KOPT-K1 (cell line): ENCODE data around the gene SSNA1.
A peak's percentile ranks its signal among the peaks of the same experiment; 100 is the strongest.

Experiments
- H3K27ac ChIP-seq: fragments of 200-600 bp; sonication (generic); 2 replicates; pipeline ENCODE4 v1.5.1; 2016; ENCODE audit warnings: antibody characterized with exemption, mild to moderate bottlenecking, low read depth, low read length; ENCODE audit not compliant: poor library complexity, severe bottlenecking
- H3K36me3 ChIP-seq: fragments of 200-600 bp; sonication (generic); 2 replicates; pipeline ENCODE4 v1.5.1; 2017; ENCODE audit warnings: antibody characterized with exemption, mild to moderate bottlenecking, low read length, moderate library complexity; ENCODE audit not compliant: insufficient read depth
- H3K9me3 ChIP-seq: fragments of 200-600 bp; sonication (generic); 2 replicates; pipeline ENCODE4 v1.5.1; 2017; ENCODE audit warnings: antibody characterized with exemption, low read length, mild to moderate bottlenecking; ENCODE audit not compliant: insufficient read depth, poor library complexity, severe bottlenecking

SSNA1 gene

GRCh38 chr9:137183980-137184595, 4.4 kb upstream of the SSNA1 start:
- no peaks in the 10 kb centered on the region for H3K9me3 ChIP-seq
- peaks cover 68% of the 10 kb centered on the region; the same call in 1 of the 2 replicates for H3K36me3 ChIP-seq
- H3K27ac ChIP-seq = no peak overlapping the region

DNA sequence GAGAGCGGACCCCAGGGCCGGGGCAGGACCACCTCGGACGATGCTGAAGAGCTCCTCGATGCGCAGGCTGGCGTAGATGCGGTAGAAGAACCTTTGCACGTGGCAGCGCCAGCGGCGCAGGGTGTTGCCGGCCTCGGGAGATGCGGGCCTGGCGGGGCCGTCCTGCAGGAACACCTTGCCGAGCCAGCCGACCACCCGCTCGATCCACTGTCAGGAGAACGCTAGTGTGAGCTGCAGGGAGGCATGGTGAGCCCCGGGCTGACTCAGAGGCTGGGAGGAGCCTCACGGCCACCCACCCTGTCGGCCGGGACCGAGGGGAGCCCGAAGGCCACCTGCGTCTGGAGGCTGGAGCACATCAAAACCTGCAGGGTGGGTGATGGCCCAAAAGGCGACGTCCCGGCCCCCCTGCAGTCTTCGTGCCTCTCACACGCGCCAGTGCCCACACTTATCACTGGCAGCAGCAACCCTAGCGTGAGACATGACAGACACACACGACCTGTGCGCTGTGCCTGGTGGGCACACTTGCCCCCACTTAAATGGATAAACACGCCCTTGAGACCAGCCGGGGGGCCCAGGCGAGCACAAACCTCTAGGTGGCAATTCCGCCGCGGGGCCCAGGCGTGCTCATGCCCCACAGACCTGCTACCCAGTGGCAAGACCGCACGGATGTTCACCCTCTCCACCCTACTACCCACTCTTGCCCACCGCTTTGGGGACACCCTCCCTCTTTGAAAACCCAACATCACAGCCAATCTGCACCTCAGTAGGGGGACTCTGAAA, 3.4 kb upstream of the SSNA1 start:
- Histone ChIP-seq H3K27ac (no peak overlapping the region), H3K36me3 (peaks cover 62% of the 10 kb centered on the region; the same call in 1 of the 2 replicates), H3K9me3 (no peaks in the 10 kb centered on the region)

- Histone ChIP-seq H3K9me3 (no peaks in the 10 kb centered on the region), H3K36me3 (peaks cover 62% of the 10 kb centered on the region; the same call in 1 of the 2 replicates), H3K27ac (no peak overlapping the region)
Measured at GRCh38 chr9:137185921-137186320, 2.6 kb upstream of the SSNA1 start.

GRCh38 chr9:137186385-137186784, 2.1 kb upstream of the SSNA1 start:
- Histone ChIP-seq H3K27ac (no peak overlapping the region), H3K36me3 (peaks cover 62% of the 10 kb centered on the region; the same call in 1 of the 2 replicates), H3K9me3 (no peaks in the 10 kb centered on the region)

DNA sequence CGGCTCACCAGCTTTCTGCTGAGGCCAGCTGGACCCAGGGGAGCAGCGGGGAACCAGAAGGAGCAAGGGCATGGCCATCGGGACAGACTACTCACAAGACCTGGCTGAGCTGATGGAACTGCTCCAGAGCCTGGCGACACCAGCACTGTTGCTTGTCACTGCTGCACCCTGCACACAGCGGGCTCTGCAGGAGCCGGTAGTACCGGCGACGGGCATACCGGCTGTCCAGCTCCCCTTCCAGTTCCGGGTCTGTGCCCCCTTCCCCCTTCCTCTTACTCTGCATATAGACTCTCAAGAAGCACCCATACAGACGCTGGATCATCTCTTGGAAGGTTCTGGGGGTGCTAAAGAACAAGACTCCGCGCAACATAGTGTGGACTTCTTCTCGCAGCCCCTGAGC, 1.1 kb upstream of the SSNA1 start:
- peaks cover 61% of the 10 kb centered on the region; the same call in 1 of the 2 replicates for H3K36me3 ChIP-seq
- H3K27ac ChIP-seq = peak overlapping the region; percentile 91

DNA sequence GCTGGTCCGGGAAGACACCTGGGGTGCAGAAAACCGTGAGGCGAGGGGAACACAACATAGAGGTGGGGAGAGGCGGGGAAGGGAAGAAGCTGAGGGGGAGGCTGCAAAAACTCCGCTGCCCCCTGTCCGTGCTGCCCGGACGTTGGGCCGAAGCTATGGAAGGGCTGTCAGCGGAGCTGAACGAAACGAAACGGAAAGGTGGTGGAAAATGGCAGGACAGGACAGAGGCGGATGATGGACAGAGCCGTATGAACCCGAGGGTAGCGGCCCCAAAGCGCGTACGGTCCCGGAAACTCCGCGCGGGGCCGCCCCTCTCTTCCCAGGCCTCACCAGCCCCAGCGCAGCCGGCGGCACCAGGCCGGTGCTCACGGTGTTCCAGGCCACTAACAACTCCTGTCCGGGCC, 388 bp upstream of the SSNA1 start:
- Histone ChIP-seq H3K27ac (peak overlapping the region; percentile 91), H3K9me3 (no peaks in the 10 kb centered on the region), H3K36me3 (peaks cover 54% of the 10 kb centered on the region; the same call in 1 of the 2 replicates)

More for the DNA sequence above, 1.1 kb upstream of the SSNA1 start:
- H3K9me3 ChIP-seq = no peaks in the 10 kb centered on the region

DNA sequence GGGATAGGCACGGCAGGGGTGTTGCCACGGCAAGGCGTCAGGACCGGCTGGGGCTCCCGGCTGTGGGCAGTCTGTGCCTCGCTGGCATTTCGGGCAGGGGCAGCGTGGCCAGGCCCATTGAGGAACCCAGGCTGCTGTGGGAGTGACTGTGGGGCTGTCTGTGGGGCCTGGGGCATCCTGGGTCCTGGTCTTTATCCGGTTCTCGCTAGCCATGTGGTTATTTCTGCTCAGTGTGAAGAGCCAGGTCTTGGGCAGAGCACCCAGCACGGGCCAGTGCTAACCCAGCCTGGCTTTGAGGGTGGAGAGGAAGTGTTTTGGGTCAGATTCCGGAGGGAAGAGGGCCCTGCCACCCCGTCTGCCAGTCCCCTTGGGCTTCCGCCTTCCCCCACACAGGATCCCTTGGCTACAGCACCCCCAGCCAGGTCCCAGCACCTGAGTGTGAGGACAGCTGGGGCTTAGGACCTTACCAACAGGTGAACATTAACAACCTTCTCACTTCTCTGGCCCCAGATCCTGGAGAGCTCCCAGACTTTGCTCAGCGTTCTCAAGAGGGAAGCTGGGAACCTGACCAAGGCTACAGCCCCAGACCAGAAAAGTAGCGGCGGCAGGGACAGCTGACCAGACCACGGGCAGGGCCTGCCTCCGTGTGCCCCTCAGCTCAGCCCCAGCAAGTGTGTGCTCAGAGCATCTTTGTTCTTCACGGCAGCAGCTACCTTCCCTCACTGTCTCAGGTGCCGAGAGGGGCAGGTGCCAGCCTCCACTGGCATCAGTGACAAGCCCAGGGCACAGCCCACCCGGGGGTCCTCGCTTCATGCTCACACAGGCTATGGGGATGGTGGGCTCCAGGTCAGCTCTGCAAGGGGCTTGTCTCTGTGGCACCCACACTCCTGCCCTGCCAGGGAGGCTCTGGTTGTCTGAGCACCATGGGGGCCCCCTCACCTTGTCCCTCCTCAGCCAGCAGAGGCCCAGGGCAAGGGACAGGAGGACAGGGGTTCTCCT, 1.1 kb downstream of the SSNA1 start:
- H3K9me3 ChIP-seq = no peaks in the 10 kb centered on the region
- H3K36me3 ChIP-seq = peaks cover 41% of the 10 kb centered on the region; the same call in 1 of the 2 replicates
- peak overlapping the region; percentile 91 for H3K27ac ChIP-seq

GRCh38 chr9:137190315-137190856, 1.9 kb downstream of the SSNA1 start:
- no peak overlapping the region for H3K27ac ChIP-seq
- peaks cover 39% of the 10 kb centered on the region; the same call in 1 of the 2 replicates for H3K36me3 ChIP-seq
- no peaks in the 10 kb centered on the region for H3K9me3 ChIP-seq

DNA sequence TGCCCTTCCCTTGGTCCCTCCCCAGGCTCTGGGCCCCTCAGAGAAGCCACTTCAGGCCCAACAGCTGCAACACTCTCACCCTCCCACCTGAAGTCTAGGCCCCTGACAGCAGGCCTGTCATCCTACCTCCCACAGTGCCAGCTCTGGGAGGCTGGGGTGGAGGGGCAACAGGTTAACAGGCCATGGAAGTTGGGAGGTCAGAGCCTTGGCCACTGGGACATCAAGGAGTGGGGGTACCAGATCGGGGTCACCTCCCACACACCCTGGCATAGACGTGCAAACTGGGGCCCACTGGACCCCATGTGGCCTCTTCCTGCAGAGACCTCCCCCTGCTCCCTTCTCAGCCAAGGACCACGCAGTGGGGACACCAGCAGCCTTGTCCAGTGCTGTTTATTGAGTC, 2.8 kb downstream of the SSNA1 start:
- Histone ChIP-seq H3K27ac (no peak overlapping the region), H3K36me3 (peaks cover 31% of the 10 kb centered on the region; the same call in 1 of the 2 replicates), H3K9me3 (no peaks in the 10 kb centered on the region)

- Histone ChIP-seq H3K36me3 (peaks cover 25% of the 10 kb centered on the region; the same call in 1 of the 2 replicates), H3K9me3 (no peaks in the 10 kb centered on the region), H3K27ac (no peak overlapping the region)
Measured at GRCh38 chr9:137191691-137192447, 3.4 kb downstream of the SSNA1 start.

- no peak overlapping the region for H3K27ac ChIP-seq
- H3K9me3 ChIP-seq = no peaks in the 10 kb centered on the region
- peaks cover 21% of the 10 kb centered on the region; the same call in 1 of the 2 replicates for H3K36me3 ChIP-seq
Measured at GRCh38 chr9:137192448-137192780, 3.9 kb downstream of the SSNA1 start.

GRCh38 chr9:137192859-137193258, 4.4 kb downstream of the SSNA1 start:
- H3K9me3 ChIP-seq = no peaks in the 10 kb centered on the region
- H3K36me3 ChIP-seq = peaks cover 21% of the 10 kb centered on the region; the same call in 1 of the 2 replicates
- H3K27ac ChIP-seq = no peak overlapping the region

DNA sequence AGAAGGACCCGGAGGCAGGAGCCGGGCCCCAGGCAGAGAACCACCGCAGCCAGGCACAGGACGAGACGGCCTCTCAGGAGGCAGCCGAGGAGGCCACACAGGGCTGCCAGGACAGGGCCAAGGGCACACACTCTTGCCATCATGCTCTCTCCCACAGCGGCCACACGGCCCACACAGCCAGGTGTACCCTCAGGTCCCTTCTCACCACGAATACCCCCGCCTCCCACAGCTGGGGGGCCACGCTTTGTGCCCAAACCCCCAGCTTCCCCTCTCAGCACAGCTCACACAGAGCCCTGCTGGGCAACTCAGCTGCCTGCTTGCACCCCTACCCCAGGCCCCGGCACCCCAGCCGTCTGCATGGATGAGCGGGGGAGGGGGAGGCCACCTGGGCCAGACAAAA, 5.3 kb downstream of the SSNA1 start:
- Histone ChIP-seq H3K9me3 (no peaks in the 10 kb centered on the region), H3K27ac (no peak overlapping the region), H3K36me3 (peaks cover 21% of the 10 kb centered on the region; the same call in 1 of the 2 replicates)

- Histone ChIP-seq H3K36me3 (peaks cover 21% of the 10 kb centered on the region; the same call in 1 of the 2 replicates), H3K27ac (no peak overlapping the region)
Measured at GRCh38 chr9:137194388-137194787, 5.9 kb downstream of the SSNA1 start.

More at GRCh38 chr9:137194388-137194787, 5.9 kb downstream of the SSNA1 start:
- H3K9me3 ChIP-seq = no peaks in the 10 kb centered on the region
